Cardiac muscle cell (in vitro differentiated cells and primary cell): ENCODE data around the gene S100B. TPM values are rescaled to one million over a fixed set of nuclear protein-coding genes. Genes with fewer than 3 reads are reported as not detected.

Experiments used
- DNase-seq, 2 donors: peaks; one replicate each; pipeline versions ENCODE4 v3.0.0 to v3.0.0-alpha.2; 2010 to 2017; ENCODE audit warnings: low read depth in 1 of 2, low spot score in 1 of 2
- H3K27ac ChIP-seq: fragments of 200-600 bp; sonication (generic); 2 replicates; pipeline ENCODE4 v1.5.1; 2016
- H3K27me3 ChIP-seq: fragments of 200-600 bp; sonication (generic); 2 replicates; pipeline ENCODE4 v1.6.0; 2016; ENCODE audit warnings: control low read depth
- H3K36me3 ChIP-seq: fragments of 200-600 bp; sonication (generic); 2 replicates; pipeline ENCODE4 v1.5.1; 2016; ENCODE audit warnings: control low read depth
- H3K4me1 ChIP-seq: fragments of 200-600 bp; sonication (generic); 2 replicates; pipeline ENCODE4 v1.8.1; 2017; ENCODE audit warnings: low read depth, mild to moderate bottlenecking, mixed run types
- H3K4me3 ChIP-seq: fragments of 200-600 bp; sonication (generic); 2 replicates; pipeline ENCODE4 v1.5.1; 2016; ENCODE audit warnings: mild to moderate bottlenecking
- H3K9me3 ChIP-seq: fragments of 200-600 bp; sonication (generic); 2 replicates; pipeline ENCODE4 v1.5.1; 2017; ENCODE audit warnings: low read depth, mild to moderate bottlenecking, control low read depth
- polyA plus RNA-seq: library from polyadenylated mRNA; unstranded; fragments of >200 nt; fragmentation: Nextera tagmentation; extraction: Ambion mirVana; gene quantifications from 2 replicates; pipeline ENCODE4 v1.2.1, GENCODE V29; 2016
- total RNA-seq: library from RNA; depleted of rRNA; stranded (reverse); fragments of >200 nt; gene quantifications from 2 replicates; pipeline ENCODE4 v1.2.3, GENCODE V29; 2016
- TF ChIP-seq, protein P1 (sequence below): IDR thresholded peaks from 2 replicates; pipeline ENCODE4 v1.5.1; 2012; ENCODE audit warnings: low read depth, mild to moderate bottlenecking, low read length

S100B gene
- total and polyA plus RNA-seq, 2 experiments from 2014 or later: 0.16 to 0.21 TPM

GRCh38 chr21:46562964-46563607 is 41.8 kb downstream of the S100B start:
- Histone ChIP-seq H3K9me3 (no peaks in the 10 kb centered on the region), H3K27me3 (no peaks in the 10 kb centered on the region), H3K36me3 (peaks cover 32% of the 10 kb centered on the region), H3K4me1 (peaks cover 6% of the 10 kb centered on the region), H3K27ac (no peak overlapping the region), H3K4me3 (no peak overlapping the region)
- TF ChIP-seq, protein P1, sequence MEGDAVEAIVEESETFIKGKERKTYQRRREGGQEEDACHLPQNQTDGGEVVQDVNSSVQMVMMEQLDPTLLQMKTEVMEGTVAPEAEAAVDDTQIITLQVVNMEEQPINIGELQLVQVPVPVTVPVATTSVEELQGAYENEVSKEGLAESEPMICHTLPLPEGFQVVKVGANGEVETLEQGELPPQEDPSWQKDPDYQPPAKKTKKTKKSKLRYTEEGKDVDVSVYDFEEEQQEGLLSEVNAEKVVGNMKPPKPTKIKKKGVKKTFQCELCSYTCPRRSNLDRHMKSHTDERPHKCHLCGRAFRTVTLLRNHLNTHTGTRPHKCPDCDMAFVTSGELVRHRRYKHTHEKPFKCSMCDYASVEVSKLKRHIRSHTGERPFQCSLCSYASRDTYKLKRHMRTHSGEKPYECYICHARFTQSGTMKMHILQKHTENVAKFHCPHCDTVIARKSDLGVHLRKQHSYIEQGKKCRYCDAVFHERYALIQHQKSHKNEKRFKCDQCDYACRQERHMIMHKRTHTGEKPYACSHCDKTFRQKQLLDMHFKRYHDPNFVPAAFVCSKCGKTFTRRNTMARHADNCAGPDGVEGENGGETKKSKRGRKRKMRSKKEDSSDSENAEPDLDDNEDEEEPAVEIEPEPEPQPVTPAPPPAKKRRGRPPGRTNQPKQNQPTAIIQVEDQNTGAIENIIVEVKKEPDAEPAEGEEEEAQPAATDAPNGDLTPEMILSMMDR: no peak
- DNase-seq: no peak

DNA sequence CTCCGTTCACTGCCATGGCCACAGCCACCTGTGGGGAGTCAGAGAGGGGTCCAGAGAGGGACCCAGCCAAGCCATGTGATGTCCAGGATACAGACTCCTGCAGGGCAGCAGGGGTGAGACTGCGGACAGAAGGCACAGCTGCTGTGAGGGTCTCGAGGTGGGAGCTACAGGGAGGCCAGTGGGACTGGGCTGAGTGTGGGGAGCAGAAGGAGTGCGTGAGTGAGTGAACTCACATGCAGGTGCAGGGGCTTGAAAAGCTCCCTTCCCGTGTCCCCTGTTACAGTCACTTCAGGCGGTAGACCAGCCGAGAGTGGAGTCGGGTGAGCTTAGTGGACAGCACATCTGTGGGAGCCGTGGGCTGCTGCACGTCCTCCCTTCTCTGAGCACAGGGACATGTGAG is 42.4 kb downstream of the S100B start:
- TF ChIP-seq, protein P1: no peak
- DNase-seq: no peak
- no peak overlapping the region for H3K27ac ChIP-seq
- H3K9me3 ChIP-seq: no peaks in the 10 kb centered on the region
- peaks cover 6% of the 10 kb centered on the region for H3K4me1 ChIP-seq
- H3K36me3 ChIP-seq: peaks cover 31% of the 10 kb centered on the region
- no peaks in the 10 kb centered on the region for H3K27me3 ChIP-seq
- H3K4me3 ChIP-seq: no peak overlapping the region

DNA sequence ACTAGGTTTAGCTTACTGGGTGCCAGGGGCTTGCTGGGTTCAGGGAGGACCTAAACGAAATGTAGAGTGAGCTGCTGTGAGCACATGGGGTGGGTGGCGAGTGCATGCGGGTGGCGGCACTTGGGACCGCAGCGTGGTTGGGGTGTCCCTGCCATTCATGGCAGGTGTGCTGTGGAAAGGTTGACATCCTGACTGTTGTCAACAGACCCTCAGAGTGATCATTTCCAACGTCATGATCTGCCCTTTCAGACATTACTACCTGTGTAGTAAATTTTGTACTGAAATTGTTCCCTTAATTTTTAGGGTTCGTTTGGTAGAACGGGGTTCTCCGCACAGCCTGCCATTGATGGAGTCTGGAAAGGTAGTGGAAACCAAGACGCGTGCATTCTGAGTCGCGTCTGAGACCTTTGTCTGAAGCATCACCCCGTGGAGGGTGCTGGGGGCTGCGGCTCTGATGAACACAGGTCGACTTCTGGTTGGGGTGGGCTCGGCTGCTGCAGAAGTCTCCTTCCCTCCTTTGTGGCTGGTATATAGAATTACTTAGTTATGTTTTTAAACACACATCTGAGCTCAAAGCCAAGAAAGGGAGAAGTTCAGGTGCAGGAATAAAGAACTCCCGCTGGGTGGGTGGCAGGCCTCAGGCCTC is 43.3 kb downstream of the S100B start:
- DNase-seq: no peak
- TF ChIP-seq, protein P1: no peak
- no peaks in the 10 kb centered on the region for H3K27me3 ChIP-seq

GRCh38 chr21:46560568-46561444 is 44.1 kb downstream of the S100B start:
- H3K4me1 ChIP-seq: peaks cover 6% of the 10 kb centered on the region
- H3K4me3 ChIP-seq: no peak overlapping the region
- DNase-seq: no peak
- H3K36me3 ChIP-seq: peaks cover 40% of the 10 kb centered on the region
- H3K9me3 ChIP-seq: no peaks in the 10 kb centered on the region
- no peaks in the 10 kb centered on the region for H3K27me3 ChIP-seq
- no peak overlapping the region for H3K27ac ChIP-seq
- TF ChIP-seq, protein P1: no peak

More for the DNA sequence above, 43.3 kb downstream of the S100B start:
- no peaks in the 10 kb centered on the region for H3K9me3 ChIP-seq
- peaks cover 35% of the 10 kb centered on the region for H3K36me3 ChIP-seq
- no peak overlapping the region for H3K4me3 ChIP-seq
- H3K27ac ChIP-seq: no peak overlapping the region
- H3K4me1 ChIP-seq: peaks cover 6% of the 10 kb centered on the region

GRCh38 chr21:46559291-46559983 is 45.4 kb downstream of the S100B start:
- no peaks in the 10 kb centered on the region for H3K9me3 ChIP-seq

More at GRCh38 chr21:46559291-46559983, 45.4 kb downstream of the S100B start:
- TF ChIP-seq, protein P1: no peak
- H3K4me1 ChIP-seq: peaks cover 6% of the 10 kb centered on the region
- peak overlapping the region; percentile 67 for H3K27ac ChIP-seq
- no peaks in the 10 kb centered on the region for H3K27me3 ChIP-seq
- H3K36me3 ChIP-seq: peaks cover 41% of the 10 kb centered on the region
- no peak overlapping the region for H3K4me3 ChIP-seq
- DNase-seq: peak in 1 of 2 donors; percentile 44
